ENCODE measurements around the gene PSME3IP1.

Gene PSME3IP1

DNA sequence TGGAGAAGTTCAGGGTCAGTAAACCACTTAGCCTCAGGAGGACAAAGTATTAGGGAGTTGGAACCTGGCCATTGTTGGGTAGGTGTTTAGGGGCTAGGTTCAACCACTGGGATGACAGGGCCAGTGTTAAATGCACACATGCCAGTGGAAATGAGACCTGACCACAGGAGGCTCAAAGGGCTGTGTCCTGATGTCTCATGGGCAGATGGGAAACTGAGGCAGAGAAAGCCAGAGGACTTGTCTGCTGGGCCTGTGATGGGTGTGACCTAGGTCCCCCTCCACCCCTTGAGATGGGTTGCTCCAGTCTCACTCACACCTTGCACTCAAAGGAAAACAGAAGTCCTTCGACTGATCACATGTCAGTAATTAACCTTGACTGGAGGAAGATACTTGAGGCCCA lies 77.4 kb downstream of the PSME3IP1 start:
- H3K4me3 Mint-ChIP-seq, result no peak overlapping the region
- H3K27me3 Mint-ChIP-seq (ENCODE audit: low read depth), result peaks cover 8% of the 10 kb centered on the region
- no peak overlapping the region for H3K27ac Mint-ChIP-seq
- no peaks in the 10 kb centered on the region for H3K9me3 Mint-ChIP-seq
- peaks cover 5% of the 10 kb centered on the region for H3K4me1 Mint-ChIP-seq
- no peaks in the 10 kb centered on the region for H3K36me3 Mint-ChIP-seq (ENCODE audit: low read depth)
- no peak for TF ChIP-seq CTCF (IDR thresholded peaks at IDR 0.05; ENCODE audit: unreplicated experiment in 3 of 3)

GRCh38 chr16:57107321-57107922 lies 78.4 kb downstream of the PSME3IP1 start:
- Mint-ChIP-seq H3K4me1 (peaks cover 5% of the 10 kb centered on the region), H3K4me3 (no peak overlapping the region), H3K36me3 (ENCODE audit: low read depth) (no peaks in the 10 kb centered on the region), H3K9me3 (no peaks in the 10 kb centered on the region), H3K27ac (no peak overlapping the region), H3K27me3 (ENCODE audit: low read depth) (peaks cover 8% of the 10 kb centered on the region)
- no peak for TF ChIP-seq CTCF (IDR thresholded peaks at IDR 0.05; ENCODE audit: unreplicated experiment in 3 of 3)

DNA sequence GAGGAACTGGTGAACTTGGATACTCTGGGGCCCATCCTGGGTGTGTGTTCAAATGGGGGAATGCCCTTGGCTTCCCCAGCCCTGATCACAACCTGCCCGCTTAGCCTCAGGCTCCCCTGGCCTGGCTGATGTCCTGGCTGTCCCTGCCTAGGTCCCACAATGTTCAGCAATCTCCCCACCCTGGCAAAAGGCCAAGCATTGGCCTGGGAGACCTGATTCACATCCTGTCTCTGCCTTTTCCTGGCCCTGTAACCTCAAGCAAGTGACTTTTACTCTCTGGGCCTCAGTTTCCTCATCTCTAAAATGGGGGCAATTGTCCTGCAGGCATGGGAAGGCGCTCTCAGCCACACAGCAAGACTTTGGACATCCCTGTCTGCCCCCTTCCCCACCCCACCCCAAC lies 79.1 kb downstream of the PSME3IP1 start:
- Mint-ChIP-seq H3K27ac (no peak overlapping the region), H3K9me3 (no peaks in the 10 kb centered on the region)

GRCh38 chr16:57105184-57105583 lies 80.7 kb downstream of the PSME3IP1 start:
- no peaks in the 10 kb centered on the region for H3K9me3 Mint-ChIP-seq
- peaks cover 5% of the 10 kb centered on the region for H3K4me1 Mint-ChIP-seq
- H3K36me3 Mint-ChIP-seq (ENCODE audit: low read depth), result no peaks in the 10 kb centered on the region
- no peak overlapping the region for H3K27ac Mint-ChIP-seq
- no peak for TF ChIP-seq CTCF (IDR thresholded peaks at IDR 0.05; ENCODE audit: unreplicated experiment in 3 of 3)
- peaks cover 5% of the 10 kb centered on the region for H3K27me3 Mint-ChIP-seq (ENCODE audit: low read depth)
- H3K4me3 Mint-ChIP-seq, result no peak overlapping the region

More for the DNA sequence above, 79.1 kb downstream of the PSME3IP1 start:
- Mint-ChIP-seq H3K4me1 (peaks cover 5% of the 10 kb centered on the region), H3K4me3 (no peak overlapping the region), H3K27me3 (ENCODE audit: low read depth) (peaks cover 8% of the 10 kb centered on the region), H3K36me3 (ENCODE audit: low read depth) (no peaks in the 10 kb centered on the region)
- TF ChIP-seq CTCF (IDR thresholded peaks at IDR 0.05; ENCODE audit: unreplicated experiment in 3 of 3), result no peak

- H3K36me3 Mint-ChIP-seq (ENCODE audit: low read depth), result no peaks in the 10 kb centered on the region
- no peaks in the 10 kb centered on the region for H3K9me3 Mint-ChIP-seq
- peaks cover 5% of the 10 kb centered on the region for H3K27me3 Mint-ChIP-seq (ENCODE audit: low read depth)
- no peak overlapping the region for H3K27ac Mint-ChIP-seq
- H3K4me3 Mint-ChIP-seq, result no peak overlapping the region
- H3K4me1 Mint-ChIP-seq, result peaks cover 5% of the 10 kb centered on the region
- no peak for TF ChIP-seq CTCF (IDR thresholded peaks at IDR 0.05; ENCODE audit: unreplicated experiment in 3 of 3)
Measured at GRCh38 chr16:57104706-57105105, 81.1 kb downstream of the PSME3IP1 start.

Measured in nephron (organoid).